ENCODE results near the gene SEPTIN1.
A peak's percentile ranks its signal among the peaks of the same experiment; 100 is the strongest.

Gene SEPTIN1

GRCh38 chr16:30377050-30377811 is 5.1 kb downstream of the SEPTIN1 start:
- DNase-seq (ENCODE audit: low read depth), result no peak

DNA sequence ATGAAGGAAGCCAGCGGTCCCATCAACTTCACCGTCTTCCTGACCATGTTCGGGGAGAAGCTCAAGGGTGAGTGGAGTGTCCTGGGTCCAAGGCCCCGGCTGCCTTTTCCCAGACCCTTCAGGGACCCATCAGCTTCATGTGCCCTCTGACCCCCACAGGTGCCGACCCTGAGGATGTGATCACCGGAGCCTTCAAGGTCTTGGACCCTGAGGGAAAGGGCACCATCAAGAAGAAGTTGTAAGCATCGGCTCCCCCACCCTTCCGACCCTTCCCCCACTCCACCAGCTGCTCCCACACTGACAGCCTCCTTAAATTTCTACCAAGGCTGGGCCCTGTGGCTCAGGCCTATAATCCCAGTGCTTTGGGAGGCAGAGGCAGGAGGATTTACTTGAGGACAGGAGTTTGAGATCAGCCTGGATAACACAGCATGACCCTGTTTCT is 5.9 kb downstream of the SEPTIN1 start:
- no peak for DNase-seq (ENCODE audit: low read depth)

- DNase-seq (ENCODE audit: low read depth), result no peak
Measured at GRCh38 chr16:30375864-30376263, 6.5 kb downstream of the SEPTIN1 start.

GRCh38 chr16:30374538-30374937 is 7.8 kb downstream of the SEPTIN1 start, which contains the start of gene MYL11:
Gene MYL11 (plus strand): TSS chr16:30374802. CDS start chr16:30374858, 56 bp downstream.
- no peak for DNase-seq (ENCODE audit: low read depth)

DNA sequence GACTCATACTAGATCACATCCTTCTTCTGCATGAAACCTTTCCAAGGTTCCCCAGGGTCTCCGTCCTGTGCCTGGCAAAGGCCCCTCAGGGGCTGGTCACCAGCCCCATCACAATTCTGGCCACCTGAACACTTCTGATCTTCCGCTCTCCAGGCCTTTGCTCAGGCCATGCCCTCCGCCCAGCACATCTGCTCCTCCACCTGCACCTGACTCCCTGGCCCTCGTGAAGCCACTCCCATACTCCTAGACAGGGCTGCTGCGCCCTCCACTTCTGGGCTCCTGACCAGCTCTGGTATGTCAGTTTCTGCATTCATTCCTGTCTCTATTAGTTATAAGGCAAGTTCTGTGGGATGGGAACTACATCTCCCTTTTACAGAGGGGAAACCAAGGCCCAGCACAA is 9.6 kb downstream of the SEPTIN1 start:
- no peak for DNase-seq (ENCODE audit: low read depth)

DNA sequence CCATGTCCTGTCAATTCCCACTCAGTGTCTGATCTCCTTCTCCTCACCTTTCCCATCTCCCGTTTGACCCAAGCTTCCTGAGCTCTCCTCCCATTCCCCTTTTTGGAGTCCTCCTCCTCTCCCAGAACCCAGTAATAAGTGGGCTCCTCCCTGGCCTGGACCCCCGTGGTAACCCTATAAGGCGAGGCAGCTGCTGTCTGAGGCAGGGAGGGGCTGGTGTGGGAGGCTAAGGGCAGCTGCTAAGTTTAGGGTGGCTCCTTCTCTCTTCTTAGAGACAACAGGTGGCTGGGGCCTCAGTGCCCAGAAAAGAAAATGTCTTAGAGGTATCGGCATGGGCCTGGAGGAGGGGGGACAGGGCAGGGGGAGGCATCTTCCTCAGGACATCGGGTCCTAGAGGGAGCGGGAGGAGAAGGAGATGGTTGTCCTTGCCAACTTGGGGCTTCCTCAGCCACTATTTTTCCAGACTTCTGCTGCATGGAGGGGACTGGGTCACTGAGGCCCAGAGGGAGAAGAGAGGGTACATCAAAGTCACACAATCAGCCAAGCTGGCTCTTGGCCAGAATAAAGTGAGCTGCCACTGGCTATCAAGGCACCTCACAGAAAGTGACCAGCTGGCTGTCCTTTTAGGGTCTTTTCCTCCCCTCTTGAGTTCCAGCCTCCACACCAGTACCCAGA is 10.2 kb downstream of the SEPTIN1 start:
- no peak for DNase-seq (ENCODE audit: low read depth)

DNA sequence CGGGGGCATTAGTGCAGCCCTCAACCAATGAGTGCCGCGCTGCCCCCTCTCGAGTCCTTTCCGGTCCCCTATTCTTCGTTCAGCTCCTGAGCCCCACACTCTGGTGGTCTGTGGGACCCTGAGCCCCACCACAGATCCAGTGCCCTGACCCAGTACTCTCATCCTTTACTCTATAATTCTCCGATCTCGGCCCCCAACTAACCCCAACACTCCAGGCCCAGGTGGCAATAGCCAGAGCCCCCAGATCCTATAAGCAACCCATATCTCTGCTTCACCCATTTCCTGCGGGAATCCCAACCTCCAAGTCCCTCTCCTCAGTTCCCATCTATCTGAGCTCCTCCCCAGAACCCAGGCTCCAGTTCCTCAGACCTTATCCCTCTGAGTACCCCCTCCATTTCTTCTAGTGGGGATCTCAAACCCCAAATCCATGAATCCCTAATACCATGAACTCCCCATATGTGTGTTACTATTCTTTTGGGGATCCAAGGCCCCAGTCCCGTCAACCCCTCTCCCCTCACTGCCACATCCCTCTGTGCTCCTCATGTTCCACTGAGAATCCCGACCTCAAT is 11.0 kb downstream of the SEPTIN1 start:
- no peak for DNase-seq (ENCODE audit: low read depth)

DNA sequence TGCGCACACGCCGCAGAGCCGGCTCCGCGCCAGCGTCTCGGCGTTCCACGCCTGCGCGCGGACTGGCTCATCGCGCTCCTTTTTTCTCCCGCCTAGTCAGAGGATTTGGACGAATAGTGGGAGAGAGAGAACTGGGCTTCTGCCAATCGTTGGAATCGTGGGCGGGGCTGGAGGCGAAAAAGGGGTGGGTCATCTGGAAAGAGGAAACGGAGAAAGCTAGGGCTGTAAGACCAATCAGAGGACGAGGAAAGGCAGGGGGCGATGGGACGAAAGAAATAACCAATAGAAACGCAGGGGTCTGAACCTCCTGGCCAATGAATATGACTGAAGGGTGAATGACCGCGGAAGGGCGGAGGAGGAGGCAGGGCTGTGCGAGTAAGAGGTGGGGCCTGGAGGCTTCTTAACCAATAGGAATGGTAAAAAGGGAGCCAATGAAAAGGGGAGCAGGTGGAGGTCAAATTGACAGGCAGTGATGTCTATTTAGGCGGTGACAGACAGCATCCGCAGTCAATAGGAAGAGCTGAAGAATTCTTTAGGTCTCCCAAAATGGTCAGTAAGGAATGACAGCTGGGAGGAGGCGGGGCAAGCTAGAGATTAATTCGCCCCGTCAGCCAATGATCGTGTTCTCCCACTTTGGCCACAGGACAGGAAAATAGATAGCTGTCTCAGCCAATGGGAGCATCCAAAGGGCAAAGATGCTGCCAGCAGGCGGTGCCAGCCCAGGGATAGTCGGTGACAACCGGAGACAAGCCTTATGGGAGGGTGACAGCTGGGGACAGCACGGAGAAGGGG is 11.7 kb downstream of the SEPTIN1 start, which contains the start of gene TBC1D10B:
TBC1D10B (minus strand) TSS at position 39 of the 792 bp plus-strand sequence. CDS start 311 bp downstream, outside the sequence.
- peak; percentile 99 for DNase-seq (ENCODE audit: low read depth)

- no peak for DNase-seq (ENCODE audit: low read depth)
Measured at GRCh38 chr16:30369938-30370455, 12.4 kb downstream of the SEPTIN1 start.

GRCh38 chr16:30369091-30369937 is 13.0 kb downstream of the SEPTIN1 start:
- DNase-seq (ENCODE audit: low read depth), result no peak

DNA sequence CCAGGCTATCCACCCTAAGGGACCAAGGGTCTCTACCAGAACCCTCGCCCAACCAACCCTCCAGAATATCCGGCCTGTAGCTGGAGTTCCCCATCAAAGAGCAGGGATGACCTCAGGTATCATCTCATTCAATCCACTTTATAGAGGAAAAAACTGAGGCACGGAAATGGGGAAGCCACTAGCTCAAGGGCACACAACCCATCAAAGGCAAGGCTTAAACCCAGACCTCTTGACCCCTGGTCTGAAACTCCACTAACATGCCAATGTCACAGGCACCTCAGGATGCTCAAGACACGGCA is 13.6 kb downstream of the SEPTIN1 start:
- DNase-seq (ENCODE audit: low read depth), result no peak

GRCh38 chr16:30368122-30368791 is 14.1 kb downstream of the SEPTIN1 start:
- DNase-seq (ENCODE audit: low read depth), result no peak

DNA sequence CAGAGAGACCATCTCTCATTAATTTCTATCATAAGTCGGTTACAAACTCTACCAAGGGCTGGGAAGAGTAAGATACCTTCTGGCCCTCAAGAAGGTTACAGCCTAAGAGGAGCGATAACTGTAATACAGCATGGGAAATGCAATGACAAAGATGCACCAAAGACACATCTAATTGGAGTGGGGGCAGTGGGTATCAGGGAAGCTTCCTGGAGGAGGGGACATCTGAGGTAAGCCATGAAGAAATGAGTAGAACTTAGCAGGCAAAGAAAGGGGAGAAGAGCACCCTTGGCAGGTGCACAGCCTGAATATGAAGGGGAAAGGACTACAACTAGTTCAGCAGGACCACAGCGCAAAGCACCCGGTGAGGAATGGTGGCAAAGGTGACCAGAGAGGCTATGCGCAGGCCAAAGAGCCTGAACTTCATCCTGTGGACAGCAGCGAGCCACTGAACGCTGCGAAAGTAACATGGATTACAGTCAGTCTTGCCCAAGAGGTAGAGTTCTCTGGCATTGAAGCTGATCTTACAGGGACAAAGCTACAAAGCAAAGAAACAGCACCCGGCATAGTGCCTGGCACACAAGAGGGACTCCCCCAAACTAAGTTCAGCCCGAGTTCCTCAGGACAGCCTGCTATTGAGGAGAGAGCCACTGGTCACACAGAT is 14.9 kb downstream of the SEPTIN1 start:
- DNase-seq (ENCODE audit: low read depth), result no peak

DNA sequence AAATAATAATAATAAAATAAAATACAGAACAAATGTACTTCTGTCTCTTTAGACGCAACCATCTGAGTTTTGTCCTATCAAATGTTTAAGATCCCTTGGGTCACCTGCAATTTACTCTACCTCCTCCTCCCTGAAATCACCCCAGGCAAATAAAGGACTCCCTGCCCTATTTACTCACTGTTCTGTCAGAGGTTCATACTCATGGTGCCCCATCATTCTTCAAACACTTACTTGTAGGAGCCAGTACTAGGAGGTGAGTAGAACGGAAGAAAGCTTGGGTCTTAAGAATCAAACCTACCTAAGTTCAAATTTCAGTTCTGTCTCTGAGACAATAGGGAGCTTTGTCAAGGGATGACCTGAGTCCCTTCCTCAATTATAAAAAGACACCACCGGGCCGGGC is 15.8 kb downstream of the SEPTIN1 start:
- no peak for DNase-seq (ENCODE audit: low read depth)

DNA sequence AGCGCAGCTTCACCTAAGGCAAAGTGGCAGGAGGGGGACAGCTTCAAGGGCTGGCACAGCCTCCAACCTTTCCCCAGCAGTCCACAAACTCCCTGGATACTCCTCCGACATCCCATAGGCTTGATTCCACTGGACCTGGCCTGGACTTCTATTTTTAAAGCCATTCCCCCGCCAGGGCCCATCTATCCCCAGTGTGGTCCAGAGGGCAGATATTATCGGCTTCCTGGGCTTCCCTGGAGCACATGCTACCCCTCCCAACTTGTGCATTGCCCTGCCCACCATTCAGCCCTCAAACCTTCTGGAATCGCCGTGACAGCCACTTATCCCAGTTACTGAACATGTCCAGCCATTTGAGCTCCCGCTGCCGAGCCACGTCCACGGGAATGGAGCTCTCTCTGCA is 17.2 kb downstream of the SEPTIN1 start:
- no peak for DNase-seq (ENCODE audit: low read depth)

GRCh38 chr16:30361180-30361579 is 21.2 kb downstream of the SEPTIN1 start:
- no peak for DNase-seq (ENCODE audit: low read depth)

DNA sequence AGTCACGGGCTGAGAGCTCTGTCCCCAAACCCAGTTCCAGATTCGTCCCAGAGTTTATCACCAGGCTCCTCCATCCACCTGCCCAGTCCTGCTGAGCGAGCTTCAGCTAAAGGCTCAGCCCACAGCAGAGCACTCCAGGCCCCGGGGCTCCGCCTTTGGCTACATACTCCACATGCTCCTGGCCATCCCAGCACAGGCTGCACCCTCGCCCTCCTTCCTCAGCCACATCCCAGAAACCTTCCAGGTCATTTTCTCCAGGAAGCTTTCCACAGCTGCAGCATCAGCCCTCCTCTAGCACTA is 22.5 kb downstream of the SEPTIN1 start:
- no peak for DNase-seq (ENCODE audit: low read depth)

- no peak for DNase-seq (ENCODE audit: low read depth)
Measured at GRCh38 chr16:30358990-30359870, 23.1 kb downstream of the SEPTIN1 start.

DNA sequence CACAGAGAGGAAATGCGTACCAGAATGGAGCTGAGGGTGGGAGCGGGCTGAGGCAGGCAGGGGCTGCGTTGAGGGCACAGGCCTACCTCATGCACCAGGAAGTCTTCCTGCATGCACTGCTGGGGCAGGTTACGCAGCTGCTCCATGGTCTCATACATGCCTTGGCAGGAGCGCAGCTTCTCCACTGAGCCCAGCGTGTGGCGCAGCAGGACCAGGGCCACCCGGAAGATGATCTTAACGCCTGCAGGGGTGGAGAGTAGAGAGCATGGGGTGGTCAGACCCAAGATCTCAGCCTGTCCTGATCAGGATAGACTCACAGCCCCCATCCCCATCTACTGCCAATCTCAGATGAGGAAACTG is 23.8 kb downstream of the SEPTIN1 start:
- DNase-seq (ENCODE audit: low read depth), result no peak

All from HS-27A (cell line).